Activated CD4-positive, CD25-positive, alpha-beta regulatory T cell treated with anti-CD3 and anti-CD28 coated beads, Interleukin-2, amount 50 U/mL, for 24 hours (primary cell): ENCODE results near the gene ALKBH2.
"Not testable (repeated sequence)": the region's sequence is repeated elsewhere in the genome, so short reads cannot be mapped to it uniquely, and the experiment has no call there.

Experiments
- ATAC-seq, 2 donors: fragments of 150-1000 bp; cut with Tn5 transposase; one replicate each; pipeline ENCODE4 v1.10.0; 2021; ENCODE audit warnings: mild to moderate bottlenecking in 1 of 2, moderate library complexity in 1 of 2

ALKBH2 gene

DNA sequence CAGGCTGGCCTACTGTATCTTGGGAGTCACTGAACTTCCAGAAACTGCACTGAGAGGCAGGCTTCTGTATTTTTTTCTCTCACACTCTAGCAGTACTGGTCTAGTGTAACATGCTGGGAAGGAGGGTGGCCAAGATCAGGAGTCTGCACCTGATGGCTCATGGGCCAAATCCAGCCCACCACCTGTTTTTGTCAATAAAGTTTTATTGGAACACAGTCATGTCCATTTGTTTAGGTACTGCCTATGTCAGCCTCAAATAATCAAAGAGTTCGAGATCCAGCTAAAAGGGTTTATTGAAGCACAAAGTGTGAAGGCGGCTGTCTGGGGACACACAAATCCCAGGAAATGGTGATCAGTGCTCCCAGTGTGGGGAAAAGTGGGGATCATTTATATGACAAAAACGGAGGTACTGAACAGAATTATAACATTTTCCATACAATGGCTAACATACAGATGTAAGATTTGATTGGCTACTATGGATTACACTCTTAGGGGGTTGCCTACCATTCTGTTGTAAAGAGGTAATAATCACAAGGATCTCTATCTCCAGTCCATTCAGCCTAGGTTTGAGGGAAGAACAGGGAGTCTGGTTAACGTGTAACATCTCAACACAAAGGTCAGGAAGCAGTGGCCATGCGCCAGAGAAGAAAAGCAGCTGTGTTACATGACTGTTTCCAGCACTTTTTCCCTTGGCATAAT lies 28.0 kb downstream of the ALKBH2 start:
- ATAC-seq = no peak

DNA sequence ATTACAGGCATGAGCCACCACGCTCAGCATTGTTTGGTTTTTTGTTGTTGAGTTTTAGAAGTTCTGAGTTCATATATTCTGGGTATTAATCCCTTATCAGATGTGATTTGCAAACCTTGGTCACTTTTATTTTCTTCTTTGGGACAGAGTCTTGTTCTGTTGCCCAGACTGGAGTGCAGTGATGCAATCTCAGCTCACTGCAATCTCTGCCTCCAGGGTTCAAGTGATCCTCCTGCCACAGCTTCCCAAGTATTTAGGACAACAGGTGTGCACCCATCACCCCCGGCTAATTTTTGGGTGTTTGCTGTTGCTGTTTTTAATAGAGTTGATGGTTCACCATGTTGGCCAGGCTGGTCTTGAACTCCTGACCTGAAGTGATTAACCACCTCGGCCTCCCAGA lies 29.1 kb downstream of the ALKBH2 start:
- ATAC-seq = no peak

DNA sequence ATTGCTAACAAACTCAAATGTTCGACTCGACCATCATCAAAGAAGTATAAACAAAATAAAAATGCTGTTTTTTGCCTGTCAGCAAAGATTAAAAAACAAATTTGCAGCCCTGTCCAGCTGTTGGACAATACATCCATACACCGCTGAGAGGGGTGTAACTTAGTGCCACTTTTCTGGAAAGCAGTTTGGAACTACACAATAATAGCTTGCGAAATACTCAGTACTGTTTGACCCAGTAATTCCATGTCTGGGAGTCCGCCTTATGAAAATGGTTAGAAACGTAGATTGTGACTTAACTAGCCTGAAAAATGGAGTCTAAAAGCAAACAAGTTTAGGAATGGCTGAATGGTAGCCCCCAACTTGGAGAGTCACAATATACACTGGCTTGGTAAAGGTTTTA lies 34.5 kb downstream of the ALKBH2 start:
- ATAC-seq = no peak

DNA sequence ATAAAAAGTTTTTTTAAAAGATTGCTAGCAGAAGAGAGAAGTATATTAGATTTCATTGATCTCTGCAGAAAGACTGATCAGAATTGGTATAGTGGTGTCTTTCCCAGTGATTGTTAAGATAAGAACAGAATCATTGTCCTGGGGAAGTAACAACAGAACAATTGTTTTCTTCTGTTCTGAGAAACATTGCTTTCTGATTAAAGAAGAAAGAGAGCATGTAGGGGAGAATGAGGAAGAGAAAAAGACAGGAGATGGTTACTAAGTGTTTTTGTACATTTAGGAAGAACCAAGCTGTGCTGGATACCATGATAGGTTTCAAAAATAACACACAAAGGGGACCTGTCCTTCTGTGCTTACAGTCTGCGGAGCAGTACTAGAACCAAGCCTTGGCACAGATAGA lies 35.9 kb downstream of the ALKBH2 start:
- ATAC-seq = no peak

DNA sequence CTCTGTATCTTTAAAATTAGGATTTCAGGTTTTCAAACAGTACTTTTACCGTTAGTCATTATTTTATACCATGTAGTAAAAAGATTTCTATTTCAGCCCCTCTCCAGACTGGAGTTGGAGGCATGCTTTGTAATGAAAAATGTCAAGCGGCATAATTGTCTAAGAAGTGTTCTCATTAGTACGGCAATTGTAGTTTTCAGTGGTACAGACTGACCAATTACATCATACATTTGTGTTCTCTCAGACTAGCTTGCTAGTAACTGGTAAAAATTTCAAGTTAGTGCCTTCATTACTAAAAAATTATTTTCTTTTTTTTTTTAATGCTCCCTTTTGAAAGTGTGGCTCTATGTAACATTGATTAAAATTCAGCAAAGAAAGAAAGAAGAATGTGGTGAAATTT lies 36.4 kb downstream of the ALKBH2 start:
- no peak for ATAC-seq

DNA sequence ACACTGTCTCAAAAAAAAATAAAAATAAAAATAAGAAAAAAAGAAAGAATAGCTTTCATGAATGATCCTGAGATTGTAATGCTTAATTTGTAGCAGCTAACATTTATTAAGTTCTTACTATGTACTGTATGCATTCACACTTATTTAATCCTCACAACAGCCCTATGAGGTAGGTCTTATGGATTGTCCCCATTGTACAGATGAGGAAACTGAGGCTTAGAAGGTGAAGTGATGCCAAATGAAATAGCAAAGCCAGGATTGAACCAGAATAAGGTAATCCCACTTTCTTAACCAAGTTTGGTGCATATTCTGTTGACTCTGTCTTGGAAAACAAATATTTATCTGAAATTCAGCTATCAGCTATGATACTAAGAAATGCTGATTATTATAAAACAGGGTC lies 38.8 kb downstream of the ALKBH2 start:
- no peak for ATAC-seq

DNA sequence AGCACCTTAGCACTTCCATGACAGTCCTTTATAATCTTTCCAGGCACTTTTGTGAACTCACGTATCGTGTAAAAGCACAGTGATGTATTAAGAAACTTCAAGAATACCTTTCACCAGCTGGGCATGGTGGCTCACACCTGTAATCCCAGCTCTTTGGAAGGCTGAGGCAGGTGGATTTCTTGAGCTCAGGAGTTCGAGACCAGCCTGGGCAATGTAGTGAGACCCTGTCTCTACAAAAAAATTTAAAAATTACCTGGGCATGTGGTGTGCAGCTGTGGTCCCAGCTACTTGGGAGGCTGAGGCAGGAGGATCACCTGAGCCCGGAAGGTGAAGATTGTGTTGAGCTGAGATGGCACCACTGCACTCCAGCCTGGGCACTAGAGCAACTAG lies 39.2 kb downstream of the ALKBH2 start:
- ATAC-seq = peak in 1 of 2 donors; percentile 5

DNA sequence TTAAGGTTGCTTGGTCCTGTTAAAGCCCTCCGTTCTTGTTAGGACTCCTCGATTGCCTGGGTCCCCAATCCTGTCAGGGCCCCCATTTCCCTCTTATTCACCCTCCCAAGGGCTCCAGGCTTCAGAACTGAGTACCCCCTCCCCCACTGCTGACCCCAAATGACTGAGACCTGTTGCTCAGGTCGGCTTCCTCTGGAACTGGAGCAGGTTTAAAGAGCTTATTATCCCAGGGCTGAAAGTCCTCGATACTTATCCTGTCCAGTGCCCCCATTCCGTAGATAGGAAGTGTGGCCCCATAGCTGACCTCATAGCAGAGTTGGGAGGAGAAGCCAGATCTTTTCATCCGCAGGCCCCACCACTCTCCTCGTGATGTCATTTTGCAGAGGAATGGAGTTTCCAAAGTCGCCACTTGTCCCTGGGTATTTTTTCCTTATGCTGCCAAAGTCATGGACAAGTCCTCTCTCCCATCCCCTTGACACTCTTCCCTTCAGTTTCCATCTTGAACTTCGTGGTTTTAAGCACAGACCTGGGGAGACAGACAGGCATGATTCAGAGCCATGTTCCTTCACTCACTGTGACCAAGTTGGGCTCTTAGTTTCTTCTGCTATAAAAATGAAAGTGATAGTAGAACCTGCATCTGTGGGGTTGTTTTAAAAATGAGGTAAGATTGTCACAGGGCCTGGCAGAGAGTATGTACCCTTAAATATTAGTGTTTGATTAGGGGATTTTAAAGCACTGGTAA lies 39.7 kb downstream of the ALKBH2 start:
- peak; percentile 85 to 87 for ATAC-seq

DNA sequence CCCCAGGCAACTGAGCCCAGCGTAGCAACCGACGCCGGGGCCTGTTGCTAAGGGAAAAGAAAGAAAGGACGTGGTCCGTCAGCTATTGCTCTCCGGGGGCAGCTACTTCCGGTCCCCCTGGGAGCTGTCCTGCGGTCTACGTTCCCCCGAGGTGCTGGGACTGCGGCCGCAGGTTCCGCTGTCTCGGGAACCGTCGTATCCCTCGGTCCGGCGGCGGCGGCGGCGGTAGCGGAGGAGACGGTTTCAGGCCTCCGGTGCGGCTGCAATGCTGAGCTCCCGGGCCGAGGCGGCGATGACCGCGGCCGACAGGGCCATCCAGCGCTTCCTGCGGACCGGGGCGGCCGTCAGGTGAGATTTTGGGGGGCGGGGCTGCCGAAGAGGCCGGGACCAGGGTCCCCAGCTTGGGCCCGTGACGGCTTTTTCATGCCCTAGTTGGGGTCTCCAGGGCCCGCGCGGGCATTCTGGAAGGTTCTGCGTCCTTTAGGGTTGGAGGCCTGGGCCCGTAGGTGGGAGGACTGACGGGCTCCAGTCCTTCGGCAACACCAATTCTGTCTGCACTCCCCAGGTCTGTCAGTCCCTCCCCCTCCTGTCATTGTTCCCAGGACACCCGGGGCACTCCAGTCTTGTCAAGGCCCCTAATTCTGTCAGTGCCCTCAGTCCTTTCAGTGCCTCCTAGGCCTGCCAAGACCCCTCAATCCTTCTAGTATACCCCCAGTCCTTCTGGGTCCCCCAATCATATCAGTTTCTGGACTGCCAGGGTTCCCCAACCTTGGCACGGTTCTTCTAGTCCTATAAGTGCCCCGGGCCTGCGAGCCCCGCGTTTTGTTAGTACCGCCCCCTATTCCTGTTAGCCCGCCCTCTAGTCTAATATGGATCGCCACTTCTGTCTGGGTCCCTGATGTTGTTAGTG lies 40.6 kb downstream of the ALKBH2 start, which contains the start of gene USP30:
TSS of gene USP30 (plus strand) at position 163 of the 910 bp plus-strand sequence. CDS start at position 266, 103 bp downstream.
- ATAC-seq = peak; percentile 71 to 77

DNA sequence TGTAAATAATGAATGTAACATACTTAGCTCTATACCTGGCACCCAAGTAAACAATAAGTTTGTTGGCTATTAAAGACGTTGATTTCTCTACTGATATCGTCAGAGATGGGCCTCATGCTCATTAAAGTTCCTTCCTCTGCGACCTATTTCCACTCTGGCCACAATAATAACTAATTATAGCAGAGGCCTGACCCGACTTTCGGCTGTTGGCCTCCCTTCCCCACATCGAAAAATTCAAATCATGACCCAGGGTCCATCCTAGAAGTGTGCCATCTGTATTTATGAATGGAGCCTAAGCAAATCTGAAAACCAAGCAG lies 41.2 kb downstream of the ALKBH2 start:
- no peak for ATAC-seq

DNA sequence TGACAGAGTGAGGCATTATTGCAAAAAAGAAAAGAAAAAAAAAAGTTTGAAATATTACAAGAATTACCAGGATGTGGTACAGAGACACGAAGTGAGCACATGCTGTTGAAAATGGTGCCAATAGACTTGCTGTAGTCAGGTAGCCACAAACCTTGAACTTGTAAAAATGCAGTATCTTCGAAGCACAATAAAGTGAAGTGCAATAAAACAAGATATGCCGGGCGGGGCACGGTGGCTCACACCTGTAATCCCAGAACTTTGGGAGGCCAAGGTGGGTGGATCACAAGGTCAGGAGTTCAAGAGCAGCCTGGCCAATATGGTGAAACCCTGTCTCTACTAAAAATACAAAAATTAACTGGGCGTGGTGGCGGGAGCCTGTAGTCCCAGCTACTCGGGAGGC lies 43.5 kb downstream of the ALKBH2 start:
- ATAC-seq = not testable (repeated sequence)

DNA sequence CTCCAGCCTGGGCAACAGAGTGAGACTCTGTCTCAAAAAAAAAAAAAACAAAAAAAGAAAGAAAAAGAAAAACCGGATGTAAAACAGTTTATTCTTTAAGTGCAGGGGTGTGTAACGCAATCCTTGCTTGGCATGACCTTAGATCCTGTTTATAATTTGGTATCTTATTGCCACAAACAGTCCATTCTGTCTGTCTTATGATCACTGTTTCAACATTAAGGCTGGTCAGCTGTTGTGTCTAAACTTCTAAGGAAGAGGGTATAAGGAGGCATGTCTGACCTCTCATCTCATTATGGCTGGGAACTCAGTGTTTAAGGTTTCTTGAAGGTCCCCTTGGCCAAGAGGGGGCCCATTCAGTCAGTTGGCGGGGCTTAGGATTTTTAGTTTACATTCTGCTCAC lies 44.6 kb downstream of the ALKBH2 start:
- not testable (repeated sequence) for ATAC-seq

DNA sequence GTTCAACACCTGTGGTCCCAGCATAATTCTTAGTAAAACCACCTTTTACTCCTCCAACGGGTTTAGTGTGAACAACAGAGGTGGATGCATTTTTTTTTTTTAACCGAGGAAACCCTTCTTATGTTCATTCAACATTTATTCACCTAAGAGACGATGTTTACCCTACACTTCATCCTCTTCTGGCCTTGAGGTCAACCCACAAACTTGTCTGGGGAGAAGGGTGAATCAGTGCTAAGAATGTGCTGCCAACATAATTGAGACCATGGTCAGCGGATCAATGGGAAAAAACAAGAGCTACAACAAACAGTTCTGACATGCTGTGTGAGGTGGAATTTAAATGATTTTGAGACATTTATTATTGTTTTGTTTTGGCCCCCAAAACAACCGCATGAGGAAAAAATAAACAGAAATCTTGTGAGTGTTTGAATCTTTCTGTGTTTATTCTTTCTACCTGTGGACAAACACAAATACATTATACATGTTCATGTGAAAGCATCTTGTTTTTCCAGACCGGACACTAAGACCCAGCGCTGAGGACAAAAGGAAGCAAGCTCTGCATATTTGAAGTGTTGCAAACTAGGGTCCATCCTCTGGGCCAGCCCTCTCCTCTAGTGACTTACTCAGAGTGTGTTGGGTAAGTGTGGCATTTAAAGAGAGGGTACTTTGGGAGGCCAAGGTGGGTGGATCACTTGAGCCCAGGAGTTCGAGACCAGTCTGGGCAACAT lies 46.0 kb downstream of the ALKBH2 start:
- ATAC-seq = no peak

DNA sequence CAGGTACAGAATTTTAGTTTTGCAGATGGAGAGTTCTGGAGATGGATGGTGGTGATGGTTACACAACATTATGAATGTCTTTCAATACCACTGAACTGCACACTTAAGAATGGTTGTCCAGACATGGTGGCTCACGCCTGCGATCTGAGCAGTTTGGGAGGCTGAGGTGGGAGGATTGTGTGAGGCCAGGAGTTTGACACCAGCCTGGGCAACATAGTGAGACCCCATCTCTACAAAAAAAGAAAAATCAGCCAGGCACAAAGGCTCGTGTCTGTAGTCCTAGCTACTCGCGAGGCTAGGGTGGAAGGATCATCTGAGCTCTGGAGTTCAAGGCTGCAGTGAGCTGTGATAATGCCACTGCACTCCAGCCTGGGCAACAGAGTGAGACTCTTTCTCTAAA lies 49.0 kb downstream of the ALKBH2 start:
- no peak for ATAC-seq
